CD4-positive, alpha-beta T cell (primary cell): Measurements from ENCODE around the gene PROCA1. TPM values are rescaled to one million over a fixed set of nuclear protein-coding genes. Genes with fewer than 3 reads are reported as not detected.
A peak's percentile ranks its signal among the peaks of the same experiment; 100 is the strongest.

Experiments used
- ATAC-seq: fragments of 200-7000 bp; cut with Tn5 transposase; one replicate; pipeline ENCODE4 v1.10.0; 2022; ENCODE audit warnings: mild to moderate bottlenecking; ENCODE audit not compliant: poor library complexity
- CTCF ChIA-PET: fragments of 350-600 bp; sonication (Branson Sonifier 250); formaldehyde crosslinking; loops from one replicate; lab custom pipeline; 2021; ENCODE audit warnings: antibody characterized with exemption, inconsistent platforms; lab: Charles Lee
- POLR2A ChIA-PET: fragments of 350-600 bp; sonication (Branson Sonifier 250); formaldehyde crosslinking; loops from one replicate; lab custom pipeline; 2021; ENCODE audit warnings: antibody characterized with exemption, inconsistent platforms; lab: Charles Lee
- DNase-seq, 14 experiments: peaks; one replicate each; pipeline ENCODE4 v3.0.0-alpha.2; 2013 to 2020; ENCODE audit warnings: mixed read lengths in 2 of 14
- H3K27ac ChIP-seq, 2 donors: one replicate each; pipeline versions ENCODE4 v1.5.1 to v1.7.0; 2013; ENCODE audit warnings: low read length in 2 of 2, low read depth in 1 of 2, mild to moderate bottlenecking in 1 of 2
- H3K27me3 ChIP-seq, 2 experiments: 1 replicate in 1 of 2; 2 replicates in 1 of 2; pipeline versions ENCODE4 v1.6.1 to v1.7.0; 2013; ENCODE audit warnings: low read length in 2 of 2, control low read depth in 1 of 2, mild to moderate bottlenecking in 1 of 2, moderate library complexity in 1 of 2; ENCODE audit not compliant: insufficient read depth in 2 of 2, control insufficient read depth in 1 of 2
- H3K36me3 ChIP-seq: one replicate; pipeline ENCODE4 v1.6.1; 2013; ENCODE audit warnings: low read length, control low read depth; ENCODE audit not compliant: insufficient read depth
- H3K4me1 ChIP-seq: one replicate; pipeline ENCODE4 v1.6.1; 2013; ENCODE audit warnings: low read length, control low read depth; ENCODE audit not compliant: insufficient read depth
- H3K4me3 ChIP-seq: one replicate; pipeline ENCODE4 v1.5.1; 2013; ENCODE audit warnings: mild to moderate bottlenecking, low read length, moderate library complexity
- H3K9me3 ChIP-seq, 2 experiments: 1 replicate in 1 of 2; 2 replicates in 1 of 2; pipeline versions ENCODE4 v1.6.1 to v1.7.0; 2013; ENCODE audit warnings: low read length in 2 of 2, mild to moderate bottlenecking in 2 of 2, control low read depth in 1 of 2, moderate library complexity in 1 of 2; ENCODE audit not compliant: control insufficient read depth in 1 of 2, insufficient read depth in 1 of 2
- H3K27ac Mint-ChIP-seq: one replicate; pipeline ENCODE4 v1.8.0; 2020; ENCODE audit warnings: mixed read lengths
- H3K27me3 Mint-ChIP-seq: one replicate; pipeline ENCODE4 v1.8.0; 2021; ENCODE audit warnings: mixed read lengths
- H3K36me3 Mint-ChIP-seq: one replicate; pipeline ENCODE4 v1.8.0; 2021; ENCODE audit warnings: low read depth, mixed read lengths
- H3K4me1 Mint-ChIP-seq: one replicate; pipeline ENCODE4 v1.8.0; 2021; ENCODE audit warnings: low read depth, mixed read lengths
- H3K4me3 Mint-ChIP-seq: one replicate; pipeline ENCODE4 v1.8.0; 2020; ENCODE audit warnings: mild to moderate bottlenecking, mixed read lengths
- H3K9me3 Mint-ChIP-seq: one replicate; pipeline ENCODE4 v1.8.0; 2020; ENCODE audit warnings: mixed read lengths
- intact Hi-C, 2 experiments: fragments of 100-400 bp; cut with DNase I in 1 of 2; cut with micrococcal nuclease in 1 of 2; formaldehyde crosslinking; loops; one replicate each; pipeline versions ENCODE4 v1.15.1 to v1.9.0; 2023 to 2025; cut with DNase I, micrococcal nuclease
- total RNA-seq, 174 experiments: library from RNA in 2 of 174; stranded (reverse) in 2 of 174; gene quantifications; one replicate each; pipeline ENCODE4 v1.2.3 and lab custom pipeline; 2021 to 2026
- TF ChIP-seq, protein P1 (sequence below): fragments of 200-600 bp; IDR thresholded peaks from one replicate; pipeline ENCODE4 v1.8.0; 2022; ENCODE audit warnings: antibody characterized with exemption, mild to moderate bottlenecking

Gene PROCA1
- total RNA-seq, 2 experiments from 2014 or later: 3.5 to 4.1 TPM

DNA sequence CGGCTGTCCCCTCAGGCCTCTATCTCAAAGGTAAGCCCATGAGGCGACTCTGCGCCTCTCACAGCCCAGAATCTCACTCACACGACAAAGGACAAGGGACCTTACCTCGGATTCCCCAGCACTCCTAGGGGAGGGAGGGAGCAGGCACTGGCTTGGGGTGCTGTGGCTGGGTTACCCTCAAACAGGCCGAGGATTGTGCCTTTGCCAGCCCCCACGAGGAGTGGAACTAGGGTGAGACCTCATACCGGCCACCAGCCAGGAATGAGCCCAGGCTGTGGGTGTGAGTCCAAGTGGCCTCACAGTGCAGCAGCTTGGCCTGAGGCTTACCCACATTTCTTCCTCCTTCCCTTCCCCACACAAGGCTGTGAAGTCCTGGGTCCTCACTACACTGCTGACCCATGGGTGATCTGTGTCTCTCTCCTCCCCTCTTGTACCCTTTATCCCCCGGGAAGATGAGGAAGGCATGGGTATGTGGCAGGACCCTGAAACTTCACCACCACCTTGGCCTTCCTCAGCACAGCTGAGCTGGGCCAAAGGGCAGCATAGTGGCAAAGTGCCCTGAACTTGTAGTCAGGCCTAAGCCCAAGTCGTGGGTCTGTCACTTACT, 5.9 kb downstream of the PROCA1 start:
- Histone ChIP-seq H3K27me3 (no peaks in the 10 kb centered on the region), H3K27ac (no peak overlapping the region), H3K36me3 (peaks cover 27% of the 10 kb centered on the region), H3K4me3 (no peak overlapping the region), H3K4me1 (peaks cover 4% of the 10 kb centered on the region), H3K9me3 (no peaks in the 10 kb centered on the region)
- H3K4me3 Mint-ChIP-seq: no peak overlapping the region
- peaks cover 34% of the 10 kb centered on the region for H3K36me3 Mint-ChIP-seq
- TF ChIP-seq, protein P1, sequence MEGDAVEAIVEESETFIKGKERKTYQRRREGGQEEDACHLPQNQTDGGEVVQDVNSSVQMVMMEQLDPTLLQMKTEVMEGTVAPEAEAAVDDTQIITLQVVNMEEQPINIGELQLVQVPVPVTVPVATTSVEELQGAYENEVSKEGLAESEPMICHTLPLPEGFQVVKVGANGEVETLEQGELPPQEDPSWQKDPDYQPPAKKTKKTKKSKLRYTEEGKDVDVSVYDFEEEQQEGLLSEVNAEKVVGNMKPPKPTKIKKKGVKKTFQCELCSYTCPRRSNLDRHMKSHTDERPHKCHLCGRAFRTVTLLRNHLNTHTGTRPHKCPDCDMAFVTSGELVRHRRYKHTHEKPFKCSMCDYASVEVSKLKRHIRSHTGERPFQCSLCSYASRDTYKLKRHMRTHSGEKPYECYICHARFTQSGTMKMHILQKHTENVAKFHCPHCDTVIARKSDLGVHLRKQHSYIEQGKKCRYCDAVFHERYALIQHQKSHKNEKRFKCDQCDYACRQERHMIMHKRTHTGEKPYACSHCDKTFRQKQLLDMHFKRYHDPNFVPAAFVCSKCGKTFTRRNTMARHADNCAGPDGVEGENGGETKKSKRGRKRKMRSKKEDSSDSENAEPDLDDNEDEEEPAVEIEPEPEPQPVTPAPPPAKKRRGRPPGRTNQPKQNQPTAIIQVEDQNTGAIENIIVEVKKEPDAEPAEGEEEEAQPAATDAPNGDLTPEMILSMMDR: no peak
- POLR2A ChIA-PET: no interaction called here
- DNase-seq (no peak), ATAC-seq (no peak)
- peaks cover 5% of the 10 kb centered on the region for H3K4me1 Mint-ChIP-seq
- H3K27ac Mint-ChIP-seq: peak overlapping the region; percentile 27
- no peaks in the 10 kb centered on the region for H3K27me3 Mint-ChIP-seq
- no peaks in the 10 kb centered on the region for H3K9me3 Mint-ChIP-seq
- CTCF ChIA-PET: interaction anchor here (0.6 kb wide), 1 partner anchor 1019 kb away, joined by 3 read pairs; no protein-coding TSS in a partner anchor
- intact Hi-C loops: no loop called here

DNA sequence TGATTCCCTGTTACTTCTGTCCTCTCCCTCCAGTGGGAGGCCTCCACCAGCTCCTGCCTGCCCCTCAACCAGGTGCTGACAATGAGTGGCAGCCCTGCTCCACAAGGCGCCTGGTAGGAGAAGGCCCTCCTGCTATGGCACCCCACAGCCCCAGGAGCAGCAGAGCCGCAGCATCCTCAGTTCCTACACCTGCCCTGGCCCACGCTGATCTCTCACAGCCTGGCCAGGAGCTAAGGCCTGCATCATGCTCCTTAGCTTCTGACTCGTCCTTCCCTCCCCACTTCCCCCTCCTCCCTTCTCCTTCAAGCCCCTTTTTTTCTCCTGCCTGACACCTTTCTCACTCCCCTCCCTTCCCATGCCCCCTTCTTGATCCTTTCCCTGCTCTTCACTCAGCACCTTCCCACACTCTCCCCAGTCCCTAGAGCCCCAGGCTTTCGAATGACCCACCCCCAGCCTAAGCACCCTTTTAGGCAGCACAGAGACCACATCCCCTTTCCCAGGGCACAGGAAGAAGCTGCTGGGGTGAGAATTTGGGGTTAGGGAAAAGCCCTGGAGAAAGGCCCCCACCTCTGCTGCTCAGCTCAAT, 6.5 kb downstream of the PROCA1 start:
- Mint-ChIP-seq H3K9me3 (no peaks in the 10 kb centered on the region), H3K36me3 (peaks cover 41% of the 10 kb centered on the region), H3K4me1 (no peaks in the 10 kb centered on the region), H3K4me3 (no peak overlapping the region), H3K27ac (no peak overlapping the region), H3K27me3 (no peaks in the 10 kb centered on the region)
- POLR2A ChIA-PET: no interaction called here
- H3K36me3 ChIP-seq: peaks cover 34% of the 10 kb centered on the region
- DNase-seq: no peak
- intact Hi-C loops: no loop called here
- H3K27me3 ChIP-seq: no peaks in the 10 kb centered on the region
- H3K4me1 ChIP-seq: no peaks in the 10 kb centered on the region
- CTCF ChIA-PET: no interaction called here
- H3K27ac ChIP-seq: peak overlapping the region in 1 of 2 donors; percentile 11
- no peak for ATAC-seq
- TF ChIP-seq, protein P1: no peak
- H3K9me3 ChIP-seq: no peaks in the 10 kb centered on the region
- no peak overlapping the region for H3K4me3 ChIP-seq

DNA sequence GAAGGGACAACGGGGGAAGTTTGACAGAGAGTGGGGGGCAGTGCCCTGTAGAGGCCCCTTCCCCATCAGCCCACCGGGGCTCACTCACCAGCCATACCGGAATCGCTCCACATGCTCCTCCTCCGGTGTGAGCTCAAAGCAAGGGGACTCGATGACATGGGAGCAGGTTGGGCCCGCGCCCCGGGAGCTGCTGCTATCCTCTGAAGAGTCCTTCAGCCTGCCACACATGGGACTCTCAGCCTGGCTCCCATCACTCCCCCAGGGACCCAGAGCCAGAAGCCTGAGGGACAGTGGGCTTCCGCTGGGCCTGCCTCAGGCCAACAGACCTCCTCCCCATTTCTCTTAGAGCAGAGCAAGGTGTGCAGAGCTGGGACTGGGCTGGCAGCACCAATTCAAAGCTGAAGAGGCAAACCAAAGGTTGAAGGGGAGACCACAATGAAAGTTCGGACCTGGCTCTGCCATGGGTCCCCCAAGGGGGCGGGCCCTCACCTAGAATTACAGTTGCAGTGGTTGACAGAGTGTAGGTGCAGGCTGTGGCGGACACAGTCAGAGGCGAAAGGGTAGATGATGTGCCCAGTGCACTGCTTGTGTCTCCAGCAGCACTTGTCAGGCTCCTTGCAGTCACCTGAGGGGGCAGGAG, 7.3 kb downstream of the PROCA1 start:
- Mint-ChIP-seq H3K4me3 (no peak overlapping the region), H3K9me3 (no peaks in the 10 kb centered on the region), H3K36me3 (peaks cover 49% of the 10 kb centered on the region), H3K4me1 (no peaks in the 10 kb centered on the region), H3K27me3 (no peaks in the 10 kb centered on the region), H3K27ac (no peak overlapping the region)
- ChIA-PET CTCF (no interaction called here), POLR2A (no interaction called here)
- TF ChIP-seq, protein P1: no peak
- Histone ChIP-seq H3K27ac (no peak overlapping the region), H3K27me3 (no peaks in the 10 kb centered on the region), H3K4me1 (no peaks in the 10 kb centered on the region), H3K4me3 (no peak overlapping the region), H3K9me3 (no peaks in the 10 kb centered on the region), H3K36me3 (peaks cover 42% of the 10 kb centered on the region)
- no peak for DNase-seq
- intact Hi-C loops: no loop called here
- ATAC-seq: no peak
